Psoas muscle (tissue), 8 donors: ENCODE data around the gene TBPL2. TPM values are rescaled to one million over a fixed set of nuclear protein-coding genes. Genes with fewer than 3 reads are reported as not detected.
A peak's percentile ranks its signal among the peaks of the same experiment; 100 is the strongest.

Source experiments
- ATAC-seq, 4 donors: fragments of 200-7000 bp; cut with Tn5 transposase; one replicate each; pipeline ENCODE4 v1.9.1; 2020; ENCODE audit warnings: moderate library complexity in 3 of 4, mild to moderate bottlenecking in 2 of 4
- DNase-seq, 2 donors: peaks; one replicate each; pipeline ENCODE4 v3.0.0-alpha.2; 2020
- H3K27ac ChIP-seq: fragments of 200-600 bp; one replicate; pipeline ENCODE4 v1.8.0; 2022
- H3K27me3 ChIP-seq, 3 donors: fragments of 200-600 bp in 1 of 3; one replicate each; pipeline versions ENCODE4 v1.6.1 to v1.8.0; 2013 to 2022; ENCODE audit warnings: low read length in 2 of 3, mild to moderate bottlenecking in 2 of 3, moderate library complexity in 1 of 3; ENCODE audit not compliant: insufficient read depth in 3 of 3
- H3K36me3 ChIP-seq, 2 donors: fragments of 200-600 bp in 1 of 2; one replicate each; pipeline versions ENCODE4 v1.6.1 to v1.8.0; 2013 to 2022; ENCODE audit warnings: low read depth in 1 of 2, mild to moderate bottlenecking in 1 of 2, moderate library complexity in 1 of 2; ENCODE audit not compliant: insufficient read depth in 1 of 2
- H3K4me1 ChIP-seq: fragments of 200-600 bp; one replicate; pipeline ENCODE4 v1.8.0; 2022
- H3K4me3 ChIP-seq: fragments of 200-600 bp; one replicate; pipeline ENCODE4 v1.8.0; 2022; ENCODE audit warnings: mild to moderate bottlenecking
- H3K9me3 ChIP-seq: fragments of 200-600 bp; one replicate; pipeline ENCODE4 v1.8.0; 2022
- WGBS, 3 donors: extraction: QIAGEN DNeasy Blood & Tissue Kit; methylation state at CpG; one replicate each; pipeline versions ENCODE4 v1.1.6 to v1.1.7; 2013; 5-methylcytosine and 5-hydroxymethylcytosine counted together
- intact Hi-C, 2 donors: fragments of 100-400 bp; cut with DNase I; formaldehyde crosslinking; loops; one replicate each; pipeline versions ENCODE4 v1.11.0 to v1.14.2; 2022
- polyA plus RNA-seq, 3 donors: library from polyadenylated mRNA; stranded (reverse); fragments of 200-250 nt; gene quantifications; one replicate each; pipeline ENCODE4 v1.2.3, GENCODE V29; 2013
- total RNA-seq, 4 donors: library from RNA; stranded (reverse); fragmentation: NEBNext Ultra II Directional in 2 of 4; extraction: Animal tissue kit (Norgen Biotek cat#: 25700) in 2 of 4; gene quantifications; one replicate each; pipeline versions ENCODE4 v1.2.1 to v1.2.4, GENCODE V29; 2021 to 2023
- TF ChIP-seq, protein P1 (sequence below): fragments of 200-600 bp; IDR thresholded peaks from one replicate; pipeline ENCODE4 v1.8.0; 2022; ENCODE audit warnings: antibody characterized with exemption
- donor health status: healthy with polysubstance abuse.
- donor health status: DM: no; HTN: no; CAD: no; lungs with moderate emphysema.
- donor health status: Bipolar disorder and iron deficiency.
- donor health status: healthy.
- donor health status: DM: yes; HTN: yes; CAD: no.
- donor health status: DM: no; HTN: no; CAD: no.
- donor health status: DM: no; HTN: no; CAD: no.
- donor health status: DM: yes; HTN: yes; CAD: no.

TBPL2 gene
- total and polyA plus RNA-seq, 7 donors = not detected

- Histone ChIP-seq H3K4me3 (no peak overlapping the region), H3K9me3 (no peaks in the 10 kb centered on the region), H3K27me3 (no peaks in the 10 kb centered on the region), H3K36me3 (no peaks in the 10 kb centered on the region), H3K27ac (peak overlapping the region; percentile 38), H3K4me1 (no peaks in the 10 kb centered on the region)
- ATAC-seq (peak; percentile 84 to 98 (median 91)), DNase-seq (no peak)
- 4 to 18% (median 6%) methylated on average over 1 of the region's 1 CpG for WGBS, 3 donors
- TF ChIP-seq, protein P1, sequence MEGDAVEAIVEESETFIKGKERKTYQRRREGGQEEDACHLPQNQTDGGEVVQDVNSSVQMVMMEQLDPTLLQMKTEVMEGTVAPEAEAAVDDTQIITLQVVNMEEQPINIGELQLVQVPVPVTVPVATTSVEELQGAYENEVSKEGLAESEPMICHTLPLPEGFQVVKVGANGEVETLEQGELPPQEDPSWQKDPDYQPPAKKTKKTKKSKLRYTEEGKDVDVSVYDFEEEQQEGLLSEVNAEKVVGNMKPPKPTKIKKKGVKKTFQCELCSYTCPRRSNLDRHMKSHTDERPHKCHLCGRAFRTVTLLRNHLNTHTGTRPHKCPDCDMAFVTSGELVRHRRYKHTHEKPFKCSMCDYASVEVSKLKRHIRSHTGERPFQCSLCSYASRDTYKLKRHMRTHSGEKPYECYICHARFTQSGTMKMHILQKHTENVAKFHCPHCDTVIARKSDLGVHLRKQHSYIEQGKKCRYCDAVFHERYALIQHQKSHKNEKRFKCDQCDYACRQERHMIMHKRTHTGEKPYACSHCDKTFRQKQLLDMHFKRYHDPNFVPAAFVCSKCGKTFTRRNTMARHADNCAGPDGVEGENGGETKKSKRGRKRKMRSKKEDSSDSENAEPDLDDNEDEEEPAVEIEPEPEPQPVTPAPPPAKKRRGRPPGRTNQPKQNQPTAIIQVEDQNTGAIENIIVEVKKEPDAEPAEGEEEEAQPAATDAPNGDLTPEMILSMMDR = peak; percentile 55
- intact Hi-C loops = no loop called here
Measured at GRCh38 chr14:55430024-55430690, 10.3 kb downstream of the TBPL2 start.

DNA sequence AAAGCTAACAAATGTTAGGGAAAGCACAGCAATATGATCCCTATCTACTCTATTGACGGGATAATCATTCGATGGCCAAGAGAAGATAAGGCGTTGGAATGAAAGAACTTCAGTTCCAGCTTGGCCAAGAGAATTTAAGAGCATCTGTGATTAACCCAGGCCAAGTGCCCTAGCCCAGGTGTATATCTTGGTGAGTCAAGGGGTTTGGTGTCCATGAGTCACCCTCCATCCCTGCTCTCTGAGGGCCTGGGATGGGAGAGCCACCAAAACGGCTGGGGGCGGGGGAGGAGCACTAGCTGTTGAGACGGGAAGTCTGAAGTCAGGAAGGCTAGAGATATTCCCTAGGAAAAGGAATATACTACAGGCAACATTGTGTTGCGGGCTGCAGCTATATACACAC, 13.0 kb downstream of the TBPL2 start:
- Histone ChIP-seq H3K9me3 (no peaks in the 10 kb centered on the region), H3K27ac (no peak overlapping the region), H3K36me3 (no peaks in the 10 kb centered on the region), H3K27me3 (no peaks in the 10 kb centered on the region), H3K4me1 (peaks cover 12% of the 10 kb centered on the region), H3K4me3 (no peak overlapping the region)
- ATAC-seq (no peak), DNase-seq (no peak)
- TF ChIP-seq, protein P1 = no peak
- intact Hi-C loops = loop anchor here (5.0 to 10.0 kb wide), 3 partner anchors 155 to 333 kb away; partner anchors contain the start of gene FBXO34 (in 2 of the 2)
- WGBS, 3 donors = 73 to 89% (median 74%) methylated on average over 7 of the region's 7 CpGs

GRCh38 chr14:55426891-55427290, 13.5 kb downstream of the TBPL2 start:
- DNase-seq (no peak), ATAC-seq (no peak)
- Histone ChIP-seq H3K36me3 (no peaks in the 10 kb centered on the region), H3K9me3 (no peaks in the 10 kb centered on the region), H3K4me3 (no peak overlapping the region), H3K27ac (no peak overlapping the region), H3K27me3 (no peaks in the 10 kb centered on the region), H3K4me1 (peaks cover 12% of the 10 kb centered on the region)
- TF ChIP-seq, protein P1 = no peak
- intact Hi-C loops = loop anchor here (5.0 to 10.0 kb wide), 3 partner anchors 155 to 332 kb away; partner anchors contain the start of gene FBXO34 (in 2 of the 2)
- 77 to 86% (median 83%) methylated on average over 4 of the region's 4 CpGs for WGBS, 3 donors

GRCh38 chr14:55425091-55425490, 15.3 kb downstream of the TBPL2 start:
- intact Hi-C loops = loop anchor here (5.0 to 10.0 kb wide), 3 partner anchors 153 to 330 kb away; partner anchors contain the start of gene FBXO34 (in 2 of the 2)
- H3K27me3 ChIP-seq = no peaks in the 10 kb centered on the region
- DNase-seq = no peak
- no peak overlapping the region for H3K4me3 ChIP-seq
- 82 to 95% (median 88%) methylated on average over 1 of the region's 1 CpG for WGBS, 3 donors
- ATAC-seq = no peak
- TF ChIP-seq, protein P1 = no peak
- no peaks in the 10 kb centered on the region for H3K36me3 ChIP-seq
- no peaks in the 10 kb centered on the region for H3K9me3 ChIP-seq
- peaks cover 12% of the 10 kb centered on the region for H3K4me1 ChIP-seq
- no peak overlapping the region for H3K27ac ChIP-seq
